Measurements from ENCODE around the gene LIMK1.

The LIMK1 gene

DNA sequence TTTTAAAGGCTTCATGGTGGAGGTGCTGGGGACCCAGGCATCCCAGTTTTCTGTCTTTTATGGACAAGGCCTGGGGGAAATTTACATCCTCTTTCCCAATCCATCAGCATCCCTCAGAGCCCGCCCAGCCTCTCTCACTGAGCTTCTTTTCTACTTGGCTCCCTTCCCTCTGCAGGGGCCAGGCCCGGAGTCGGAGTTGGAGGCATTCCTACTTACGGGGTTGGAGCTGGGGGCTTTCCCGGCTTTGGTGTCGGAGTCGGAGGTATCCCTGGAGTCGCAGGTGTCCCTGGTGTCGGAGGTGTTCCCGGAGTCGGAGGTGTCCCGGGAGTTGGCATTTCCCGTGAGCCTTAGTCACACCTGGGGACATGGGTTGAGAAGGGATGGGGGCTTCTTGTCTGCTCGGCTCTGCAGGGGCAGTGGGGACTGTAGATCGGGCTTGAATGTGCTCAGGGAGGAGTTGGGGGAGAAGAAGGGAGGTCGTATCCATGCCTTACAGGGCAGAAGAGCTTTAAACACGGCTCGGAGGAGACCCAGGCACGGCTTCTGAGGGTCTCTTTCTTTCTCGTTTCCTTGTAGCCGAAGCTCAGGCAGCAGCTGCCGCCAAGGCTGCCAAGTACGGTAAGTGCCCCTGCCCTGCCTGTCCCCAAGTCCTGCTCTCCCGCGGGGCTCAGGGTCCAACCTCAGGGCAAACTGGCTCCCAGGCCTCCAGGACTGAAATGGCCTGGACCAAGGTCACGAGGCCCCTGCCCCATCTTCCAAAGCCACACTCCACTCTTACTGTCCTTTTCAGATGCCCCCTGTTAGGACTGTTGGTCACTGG is 27.3 kb upstream of the LIMK1 start:
- DNase-seq = no peak

DNA sequence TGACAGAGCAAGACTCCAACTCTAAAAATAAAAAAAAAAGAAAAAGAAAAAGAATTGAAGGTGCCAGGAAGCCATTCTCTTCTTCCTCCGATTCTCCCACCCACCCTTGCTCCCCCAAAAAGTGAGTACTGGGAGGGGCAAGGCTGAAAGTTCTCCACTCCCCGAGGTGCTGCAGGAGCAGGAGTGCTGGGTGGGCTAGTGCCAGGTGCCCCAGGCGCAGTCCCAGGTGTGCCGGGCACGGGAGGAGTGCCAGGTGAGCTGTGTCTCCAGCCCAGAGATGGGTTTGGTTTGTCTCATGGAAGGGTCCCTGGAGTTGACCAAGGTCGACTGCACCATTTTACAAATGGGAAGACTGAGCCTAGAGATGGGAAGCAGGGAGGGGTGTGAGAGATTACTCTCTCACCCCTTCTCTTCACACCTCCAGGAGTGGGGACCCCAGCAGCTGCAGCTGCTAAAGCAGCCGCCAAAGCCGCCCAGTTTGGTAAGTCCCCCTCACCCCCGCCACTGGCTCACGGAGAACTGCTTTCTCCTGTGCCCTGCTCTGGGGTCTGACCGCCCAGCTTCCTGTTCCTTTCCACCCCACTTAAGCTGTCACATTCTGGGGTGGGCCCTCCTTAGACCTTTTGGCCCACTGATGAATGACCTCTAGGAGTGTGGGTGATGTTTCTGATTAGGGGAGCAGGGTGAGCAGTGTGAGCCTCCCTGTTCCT is 26.2 kb upstream of the LIMK1 start:
- DNase-seq = no peak

DNA sequence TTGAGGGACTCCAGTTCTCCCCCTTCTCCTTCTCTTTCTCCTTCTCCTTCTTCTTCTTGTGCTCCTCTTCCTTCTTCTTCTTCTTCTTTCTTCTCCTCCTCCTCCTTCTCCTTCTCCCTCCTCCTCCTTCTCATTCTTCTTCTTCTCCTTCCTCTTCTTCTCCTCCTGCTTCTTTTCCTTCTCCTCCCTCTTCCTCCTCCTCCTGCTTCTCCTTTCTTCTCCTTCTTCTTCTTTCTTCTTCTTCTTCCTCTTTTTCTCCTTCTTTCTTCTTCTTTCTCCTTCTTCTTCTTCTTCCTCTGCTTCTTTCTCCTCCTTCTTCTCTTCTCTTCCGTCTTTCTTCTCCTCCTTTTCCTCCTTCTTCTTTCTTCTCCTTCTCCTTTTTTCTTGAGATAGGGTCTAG is 25.6 kb upstream of the LIMK1 start:
- DNase-seq = no peak

DNA sequence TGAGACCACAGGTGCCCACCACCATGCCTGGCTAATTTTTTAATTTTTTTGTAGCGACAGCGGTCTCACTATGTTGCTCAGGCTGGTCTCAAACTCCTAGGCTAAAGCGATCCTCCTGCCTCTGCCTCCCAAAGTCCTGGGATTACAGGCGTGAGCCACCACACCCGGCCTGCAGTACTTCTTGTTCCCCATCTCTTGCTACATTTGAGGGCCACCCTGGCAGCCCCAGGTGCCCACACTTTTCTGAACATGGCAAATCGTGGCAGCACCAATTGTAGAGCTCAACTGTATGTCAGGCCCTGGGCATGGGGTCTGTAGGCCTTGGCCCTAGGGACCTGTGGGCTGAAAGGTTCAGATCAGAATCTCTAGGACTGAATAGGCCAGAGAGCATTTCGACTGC is 25.1 kb upstream of the LIMK1 start:
- no peak for DNase-seq

DNA sequence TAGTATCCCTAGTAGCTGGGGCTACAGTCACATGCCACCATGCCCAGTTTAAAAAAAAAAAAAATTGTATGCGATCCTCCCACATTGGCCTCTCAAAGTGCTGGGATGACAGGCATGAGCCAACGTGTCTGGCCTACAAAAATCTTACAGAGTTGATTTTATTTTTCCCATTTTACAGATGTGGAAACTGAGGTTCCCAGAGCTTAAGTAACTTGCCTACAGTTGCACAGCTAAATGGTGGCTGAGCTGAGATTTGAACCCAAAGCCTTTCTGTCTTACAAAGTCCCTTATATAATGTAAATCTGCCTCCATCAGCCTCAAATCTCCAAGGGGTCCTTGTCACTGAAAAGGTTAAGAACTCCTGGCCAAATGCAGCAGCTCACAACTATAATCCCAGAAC is 24.6 kb upstream of the LIMK1 start:
- no peak for DNase-seq

DNA sequence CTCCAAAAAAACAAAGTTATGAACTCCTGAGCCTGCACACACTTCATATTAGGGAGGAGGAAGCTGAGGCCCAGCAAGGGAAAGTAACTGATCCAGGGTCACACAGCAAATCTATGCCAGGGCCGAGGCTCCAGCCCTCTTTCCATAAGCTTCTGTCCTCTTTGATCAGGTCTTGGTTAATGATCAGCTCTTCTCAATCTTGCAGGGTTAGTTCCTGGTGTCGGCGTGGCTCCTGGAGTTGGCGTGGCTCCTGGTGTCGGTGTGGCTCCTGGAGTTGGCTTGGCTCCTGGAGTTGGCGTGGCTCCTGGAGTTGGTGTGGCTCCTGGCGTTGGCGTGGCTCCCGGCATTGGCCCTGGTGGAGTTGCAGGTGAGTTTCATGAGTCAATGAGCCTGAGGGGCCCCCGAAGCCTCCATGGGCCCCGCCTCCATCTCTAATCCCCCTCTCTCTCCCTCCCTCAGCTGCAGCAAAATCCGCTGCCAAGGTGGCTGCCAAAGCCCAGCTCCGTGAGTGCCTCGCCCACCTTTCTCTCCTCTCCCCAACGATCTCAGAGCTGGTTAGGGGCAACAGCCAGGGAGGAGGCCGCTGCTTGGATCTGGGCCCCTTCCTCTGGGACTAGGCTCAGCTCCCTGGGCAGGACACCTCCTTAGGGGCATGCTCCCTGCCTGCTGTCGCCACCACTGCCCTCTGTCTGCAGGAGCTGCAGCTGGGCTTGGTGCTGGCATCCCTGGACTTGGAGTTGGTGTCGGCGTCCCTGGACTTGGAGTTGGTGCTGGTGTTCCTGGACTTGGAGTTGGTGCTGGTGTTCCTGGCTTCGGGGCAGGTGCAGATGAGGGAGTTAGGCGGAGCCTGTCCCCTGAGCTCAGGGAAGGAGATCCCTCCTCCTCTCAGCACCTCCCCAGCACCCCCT is 23.7 kb upstream of the LIMK1 start:
- DNase-seq = no peak

DNA sequence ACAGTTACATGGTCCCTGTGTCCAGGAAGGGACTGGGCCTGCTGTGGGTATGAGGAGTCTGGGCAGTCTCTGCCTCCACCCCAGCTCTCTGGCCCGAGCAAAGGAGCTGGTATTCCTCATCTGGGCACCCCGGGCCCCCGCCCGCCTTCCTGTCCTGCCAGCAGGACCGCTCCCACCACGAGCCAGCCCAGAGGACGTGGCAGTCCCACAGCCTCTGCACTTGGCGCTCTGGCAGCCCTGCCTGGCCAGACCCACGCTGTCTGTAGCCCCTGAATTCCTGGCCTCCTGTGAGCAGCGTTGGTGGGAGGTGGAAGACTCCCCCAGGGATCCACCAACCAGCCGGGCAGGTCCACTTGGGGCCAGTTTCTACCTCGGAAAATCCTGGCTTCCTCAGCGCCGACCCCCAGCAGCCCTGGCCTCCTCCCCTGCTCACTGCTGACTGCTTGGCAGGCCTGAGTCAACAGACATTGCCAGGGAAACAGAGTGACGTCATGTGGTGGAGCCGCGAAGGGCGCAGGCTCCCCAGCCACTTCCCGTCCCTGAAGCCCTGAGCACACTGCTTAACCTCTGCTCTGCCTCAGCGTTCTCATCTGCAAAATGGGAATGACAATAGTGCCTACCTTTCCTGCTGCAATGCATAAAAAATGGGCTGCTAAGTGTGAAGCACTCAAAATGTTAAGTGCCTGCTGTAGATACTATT is 21.6 kb upstream of the LIMK1 start:
- DNase-seq = peak; percentile 79

DNA sequence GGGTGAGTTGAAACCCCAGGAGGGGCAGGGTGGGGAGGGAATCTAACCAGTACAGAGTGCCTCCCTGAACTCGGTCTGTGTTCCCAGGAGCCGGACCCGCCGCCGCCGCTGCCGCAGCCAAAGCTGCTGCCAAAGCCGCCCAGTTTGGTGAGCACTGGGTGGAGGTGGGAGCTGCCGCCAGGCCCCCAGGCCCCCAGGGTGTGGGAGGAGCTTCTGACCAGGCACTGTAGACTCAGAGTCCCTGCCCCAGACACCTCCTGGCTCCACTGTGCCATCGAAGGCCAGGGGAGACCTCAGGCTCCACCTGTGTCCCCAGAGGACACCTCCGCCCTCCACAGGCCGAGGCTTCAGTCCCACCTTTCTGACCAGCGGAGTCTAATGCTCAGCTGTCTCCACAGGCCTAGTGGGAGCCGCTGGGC is 20.4 kb upstream of the LIMK1 start:
- no peak for DNase-seq

DNA sequence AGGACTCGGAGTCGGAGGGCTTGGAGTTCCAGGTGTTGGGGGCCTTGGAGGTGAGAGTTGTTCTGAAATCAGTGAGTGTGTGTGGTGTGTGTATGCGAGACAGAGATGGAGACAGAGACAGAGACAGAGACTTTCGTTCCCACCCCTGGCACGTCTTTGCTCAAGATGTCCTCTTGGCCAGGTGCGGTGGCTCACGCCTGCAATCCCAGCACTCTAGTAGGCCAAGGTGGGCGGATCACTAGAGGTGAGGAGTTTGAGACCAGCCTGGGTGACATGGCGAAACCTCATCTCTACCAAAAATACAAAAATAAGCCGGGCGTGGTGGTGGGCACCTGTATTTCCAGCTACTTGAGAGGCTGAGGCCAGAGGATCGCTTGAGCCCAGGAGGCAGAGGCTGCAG is 20.0 kb upstream of the LIMK1 start:
- no peak for DNase-seq

DNA sequence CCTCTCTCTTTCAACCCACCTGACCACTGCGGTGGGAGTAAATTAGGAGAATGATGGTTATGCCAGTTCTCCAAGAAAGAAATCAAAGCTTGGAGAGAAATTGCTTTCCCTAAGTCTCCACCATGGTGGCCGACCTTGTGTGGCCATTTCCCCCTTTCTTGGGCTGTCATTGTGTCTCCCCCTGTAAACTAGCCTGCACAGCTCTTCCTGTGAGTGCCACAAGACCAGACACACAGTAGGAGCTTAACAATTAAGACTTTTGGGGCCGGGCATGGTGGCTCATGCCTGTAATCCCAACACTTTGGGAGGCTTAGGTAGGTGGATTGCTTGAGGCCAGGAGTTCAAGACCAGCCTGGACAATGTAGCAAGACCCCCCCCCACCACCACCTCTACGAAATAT is 18.9 kb upstream of the LIMK1 start:
- DNase-seq = no peak

DNA sequence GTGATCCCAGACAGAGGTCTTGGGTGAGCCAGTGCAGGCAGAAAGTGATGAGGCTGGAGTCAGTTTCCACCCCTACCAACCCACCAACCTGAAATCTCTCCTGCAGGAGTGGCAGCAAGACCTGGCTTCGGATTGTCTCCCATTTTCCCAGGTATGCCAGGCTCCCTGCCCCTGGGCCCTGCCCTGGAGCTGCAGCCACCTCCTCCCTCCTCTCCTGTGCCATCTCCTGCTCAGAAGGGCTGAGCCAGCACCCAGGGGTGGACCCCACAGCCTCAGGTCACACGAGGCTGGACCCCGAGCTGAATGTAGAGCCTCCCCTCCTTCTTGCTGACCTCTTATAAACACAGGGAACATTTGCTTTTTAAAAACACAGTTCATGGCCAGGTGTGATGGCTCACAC is 17.0 kb upstream of the LIMK1 start:
- DNase-seq = no peak

DNA sequence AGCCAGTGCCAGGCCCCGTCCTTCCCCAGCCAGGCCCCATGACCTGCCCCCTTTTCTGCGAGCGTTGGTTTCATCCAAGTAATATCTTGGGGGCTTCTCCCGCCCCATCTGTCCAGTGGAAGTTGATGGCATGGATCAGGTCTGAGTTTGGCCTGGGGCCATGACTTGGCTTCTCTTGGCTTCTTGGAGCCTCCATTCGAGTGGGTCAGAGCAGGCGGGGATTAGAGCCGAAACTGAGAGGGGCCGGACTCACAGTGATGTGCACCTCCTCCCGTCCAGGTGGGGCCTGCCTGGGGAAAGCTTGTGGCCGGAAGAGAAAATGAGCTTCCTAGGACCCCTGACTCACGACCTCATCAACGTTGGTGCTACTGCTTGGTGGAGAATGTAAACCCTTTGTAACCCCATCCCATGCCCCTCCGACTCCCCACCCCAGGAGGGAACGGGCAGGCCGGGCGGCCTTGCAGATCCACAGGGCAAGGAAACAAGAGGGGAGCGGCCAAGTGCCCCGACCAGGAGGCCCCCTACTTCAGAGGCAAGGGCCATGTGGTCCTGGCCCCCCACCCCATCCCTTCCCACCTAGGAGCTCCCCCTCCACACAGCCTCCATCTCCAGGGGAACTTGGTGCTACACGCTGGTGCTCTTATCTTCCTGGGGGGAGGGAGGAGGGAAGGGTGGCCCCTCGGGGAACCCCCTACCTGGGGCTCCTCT is 15.1 kb upstream of the LIMK1 start:
- DNase-seq = no peak

DNA sequence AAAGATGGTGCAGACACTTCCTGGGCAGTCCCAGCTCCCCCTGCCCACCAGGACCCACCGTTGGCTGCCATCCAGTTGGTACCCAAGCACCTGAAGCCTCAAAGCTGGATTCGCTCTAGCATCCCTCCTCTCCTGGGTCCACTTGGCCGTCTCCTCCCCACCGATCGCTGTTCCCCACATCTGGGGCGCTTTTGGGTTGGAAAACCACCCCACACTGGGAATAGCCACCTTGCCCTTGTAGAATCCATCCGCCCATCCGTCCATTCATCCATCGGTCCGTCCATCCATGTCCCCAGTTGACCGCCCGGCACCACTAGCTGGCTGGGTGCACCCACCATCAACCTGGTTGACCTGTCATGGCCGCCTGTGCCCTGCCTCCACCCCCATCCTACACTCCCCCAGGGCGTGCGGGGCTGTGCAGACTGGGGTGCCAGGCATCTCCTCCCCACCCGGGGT is 14.5 kb upstream of the LIMK1 start:
- no peak for DNase-seq

DNA sequence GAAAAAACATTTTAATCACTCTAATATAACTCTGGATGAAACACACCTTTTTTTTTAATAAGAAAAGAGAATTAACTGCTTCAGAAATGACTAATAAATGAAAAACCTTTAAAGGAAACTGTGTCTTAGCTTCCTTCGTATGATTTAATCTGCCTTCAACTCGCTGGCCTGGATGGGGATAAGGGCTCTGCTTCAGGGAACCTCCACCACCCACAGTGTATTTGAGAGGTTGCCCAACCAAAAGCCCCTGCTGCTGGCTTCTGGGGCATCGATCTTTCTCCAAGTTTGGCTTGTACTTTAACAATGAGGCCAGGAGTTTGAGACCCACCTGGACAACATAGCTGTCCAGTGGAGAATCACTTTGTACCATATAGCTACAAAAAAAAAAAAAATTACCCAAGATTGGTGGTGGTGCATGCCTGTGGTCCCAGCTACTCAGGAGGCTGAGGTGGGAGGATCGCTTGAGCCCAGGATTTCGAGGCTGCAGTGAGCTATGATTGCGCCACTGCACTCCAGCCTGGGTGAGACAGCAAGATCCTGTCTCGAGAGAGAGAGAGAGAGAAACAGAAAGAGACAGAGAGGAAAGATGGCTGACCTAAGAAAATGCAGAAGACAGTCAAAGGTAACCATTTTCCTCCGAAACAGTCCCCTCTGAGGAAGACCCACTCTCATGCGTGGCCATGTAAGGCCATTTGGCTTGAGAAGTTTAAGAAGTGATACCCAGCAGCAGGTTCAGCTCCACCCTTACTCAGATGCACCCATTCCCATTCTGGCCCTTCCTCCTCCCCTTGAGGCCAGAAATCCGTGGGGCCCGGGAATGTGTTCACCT is 13.6 kb upstream of the LIMK1 start:
- DNase-seq = no peak

DNA sequence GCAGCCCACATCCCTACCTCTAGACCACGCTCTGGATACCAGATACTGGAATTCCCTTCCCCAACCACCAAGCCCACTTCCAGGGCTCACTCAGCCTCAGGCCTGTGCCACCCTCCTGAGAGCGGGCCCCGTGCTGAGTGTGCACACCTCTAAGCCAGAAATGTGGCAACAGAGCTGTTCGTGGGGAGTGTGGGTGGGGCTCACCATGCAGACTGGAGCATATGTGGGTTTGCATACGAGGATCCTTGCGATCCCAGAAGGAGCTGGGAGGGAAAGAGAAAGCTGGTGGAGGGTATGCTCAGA is 13.0 kb upstream of the LIMK1 start:
- DNase-seq = no peak

DNA sequence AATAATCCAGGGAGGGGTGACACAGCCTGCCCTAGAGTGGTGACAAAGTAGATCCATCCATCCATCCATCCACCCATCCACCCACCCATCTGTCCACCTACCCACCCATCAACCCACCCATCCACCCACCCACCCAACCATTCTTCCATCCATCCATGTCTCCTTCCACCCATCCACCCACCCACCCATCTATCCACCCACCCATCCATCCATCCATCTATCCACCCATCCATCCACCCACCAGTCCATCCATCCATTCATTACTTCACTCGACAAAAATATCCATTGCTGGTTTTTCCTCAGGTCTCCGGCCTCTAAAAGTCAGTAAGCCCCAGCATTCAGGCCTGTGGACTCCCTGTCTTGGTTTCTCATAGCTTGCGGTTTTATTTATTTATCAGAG is 12.5 kb upstream of the LIMK1 start:
- DNase-seq = no peak

DNA sequence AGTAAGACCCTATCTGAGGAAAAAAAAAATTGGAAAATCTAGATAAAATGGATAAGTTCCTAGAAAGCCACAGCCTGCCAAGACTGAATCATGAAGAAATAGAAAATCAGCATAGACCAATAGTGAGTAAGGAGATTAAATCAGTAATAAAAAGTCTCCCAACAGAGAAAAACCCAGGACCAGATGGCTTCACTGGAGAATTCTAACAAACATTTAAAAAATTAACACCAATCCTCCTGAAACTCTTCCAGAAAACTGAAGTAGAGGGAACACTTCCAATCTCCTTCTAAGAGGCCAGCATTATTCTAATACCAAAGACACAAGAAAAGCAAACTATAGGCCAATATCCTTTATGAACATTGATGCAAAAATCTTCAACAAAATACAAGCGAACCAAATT is 8.8 kb upstream of the LIMK1 start:
- DNase-seq = no peak

DNA sequence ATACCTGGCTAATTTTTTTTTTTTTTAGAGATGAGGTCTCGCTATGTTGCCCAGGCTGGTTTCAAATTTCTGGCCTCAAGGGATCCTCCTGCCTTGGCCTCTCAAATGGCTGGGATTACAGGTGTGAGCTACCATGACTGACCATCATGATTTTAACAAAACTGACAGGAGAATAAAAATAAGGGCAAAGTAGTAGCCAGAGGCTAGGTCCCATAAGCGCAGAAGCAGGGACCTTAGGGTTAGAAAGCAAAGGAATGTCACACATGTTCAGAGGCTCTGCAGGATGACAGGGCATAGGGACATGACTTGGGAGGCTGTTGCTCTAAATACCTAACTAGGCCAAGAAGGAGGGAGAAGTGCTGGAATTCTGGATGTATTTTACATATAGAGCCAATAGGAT is 5.1 kb upstream of the LIMK1 start:
- no peak for DNase-seq

DNA sequence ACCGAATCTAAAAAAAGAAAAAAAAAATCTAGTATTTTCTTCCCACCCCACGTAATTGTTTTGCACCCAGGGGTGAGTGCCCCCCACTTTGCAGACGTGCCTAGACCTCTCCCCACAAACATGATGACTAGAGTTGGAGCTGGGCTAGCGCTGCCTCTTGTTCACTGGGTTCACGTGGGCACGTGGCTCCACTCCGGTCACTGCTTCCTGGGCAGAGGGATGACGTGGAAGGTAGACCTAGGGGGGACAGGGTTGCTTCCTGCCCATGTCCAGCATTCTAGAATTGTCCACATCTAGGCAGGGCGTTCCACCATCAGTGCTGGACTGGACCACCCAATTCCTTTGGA is 861 bp upstream of the LIMK1 start:
- DNase-seq = no peak

DNA sequence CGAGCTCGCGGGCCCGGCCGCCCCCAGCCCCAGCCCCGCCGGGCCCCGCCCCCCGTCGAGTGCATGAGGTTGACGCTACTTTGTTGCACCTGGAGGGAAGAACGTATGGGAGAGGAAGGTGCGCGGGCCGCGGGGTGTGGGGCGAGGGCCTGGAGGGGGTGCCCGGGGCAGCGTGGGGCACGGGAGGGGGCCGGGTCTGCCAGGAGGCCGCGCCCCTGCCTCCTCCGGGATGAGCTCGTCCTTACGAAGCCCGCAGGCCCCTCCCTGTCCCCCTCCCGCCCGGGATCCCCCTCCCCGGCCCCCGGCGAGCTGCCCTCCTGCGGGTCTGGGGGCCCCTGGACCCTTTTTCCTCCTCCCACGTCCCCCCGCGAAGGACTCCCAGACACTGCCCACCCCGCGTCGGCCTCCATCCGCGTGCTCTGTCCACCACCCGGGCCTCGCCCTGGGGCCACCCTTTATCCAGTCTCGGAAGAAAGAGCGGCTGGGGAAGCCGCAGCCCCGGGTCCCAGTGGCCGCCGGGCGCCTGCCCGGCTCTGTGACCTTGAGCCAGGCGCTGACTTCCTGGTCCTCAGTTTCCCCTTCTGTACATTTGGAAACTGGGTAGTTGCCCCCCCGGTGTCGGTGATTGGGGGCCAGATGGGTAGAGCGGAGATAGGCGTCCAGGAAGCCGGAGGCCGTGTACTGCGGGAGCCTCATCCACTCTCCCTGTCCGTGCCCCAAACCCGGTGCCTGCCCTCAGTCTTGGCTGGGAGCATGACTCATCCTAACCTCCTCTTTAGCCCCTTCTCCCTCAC is 521 bp downstream of the LIMK1 start:
- DNase-seq = peak; percentile 36
